Measurements from ENCODE around the gene GCNT2.
"Not testable (repeated sequence)": the region's sequence is repeated elsewhere in the genome, so short reads cannot be mapped to it uniquely, and the experiment has no call there.

Gene GCNT2

GRCh38 chr6:10580570-10580969 lies 59.4 kb downstream of the GCNT2 start:
- TF ChIP-seq CTCF (IDR thresholded peaks at IDR 0.05; ENCODE audit: borderline replicate concordance, control extremely low read depth, extremely low read depth, insufficient read depth, missing control alignments): no peak
- DNase-seq (ENCODE audit: low spot score): no peak
- in situ Hi-C loops (cut with MboI; ENCODE audit: low sequenced_read_pairs, unreplicated experiment): no loop called here

GRCh38 chr6:10581402-10581801 lies 60.3 kb downstream of the GCNT2 start:
- DNase-seq (ENCODE audit: low spot score); in situ Hi-C loops (cut with MboI; ENCODE audit: low sequenced_read_pairs, unreplicated experiment): not testable (repeated sequence)

DNA sequence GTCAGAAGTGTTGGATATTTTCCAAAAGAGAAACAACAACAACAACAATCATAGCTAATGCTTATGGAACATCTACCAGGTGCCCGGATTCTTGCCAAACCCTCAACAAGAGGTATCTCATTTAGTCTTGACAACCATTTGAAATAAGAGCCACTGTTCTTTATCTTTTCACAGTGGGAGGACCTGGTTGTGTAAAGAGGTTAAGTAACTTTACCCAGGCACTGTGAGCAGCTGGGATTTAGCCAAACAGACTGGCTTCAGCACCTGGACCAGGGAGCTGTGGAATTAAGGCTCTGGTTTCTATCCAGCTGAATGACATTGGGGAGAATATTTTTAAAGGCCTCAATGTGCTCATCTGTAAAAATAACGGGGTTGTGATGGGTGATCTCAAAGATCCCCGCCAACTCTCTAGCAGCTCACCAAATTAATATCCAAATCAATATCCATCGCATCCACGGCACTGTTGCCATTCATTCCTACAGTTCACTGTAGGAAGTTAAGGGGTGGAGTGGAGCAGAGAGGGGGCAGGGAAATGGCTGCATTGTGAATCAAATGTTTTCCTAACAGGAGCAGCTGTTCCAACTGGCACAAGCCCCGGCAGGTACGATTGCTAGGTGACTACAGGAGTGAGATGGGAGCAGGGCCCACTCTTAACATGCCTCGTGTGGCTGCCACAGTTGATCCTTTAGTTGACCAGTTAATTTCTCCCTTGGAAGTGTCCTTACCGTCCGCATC lies 61.8 kb downstream of the GCNT2 start:
- no peak for DNase-seq (ENCODE audit: low spot score)
- in situ Hi-C loops (cut with MboI; ENCODE audit: low sequenced_read_pairs, unreplicated experiment): no loop called here
- TF ChIP-seq CTCF (IDR thresholded peaks at IDR 0.05; ENCODE audit: borderline replicate concordance, control extremely low read depth, extremely low read depth, insufficient read depth, missing control alignments): no peak

DNA sequence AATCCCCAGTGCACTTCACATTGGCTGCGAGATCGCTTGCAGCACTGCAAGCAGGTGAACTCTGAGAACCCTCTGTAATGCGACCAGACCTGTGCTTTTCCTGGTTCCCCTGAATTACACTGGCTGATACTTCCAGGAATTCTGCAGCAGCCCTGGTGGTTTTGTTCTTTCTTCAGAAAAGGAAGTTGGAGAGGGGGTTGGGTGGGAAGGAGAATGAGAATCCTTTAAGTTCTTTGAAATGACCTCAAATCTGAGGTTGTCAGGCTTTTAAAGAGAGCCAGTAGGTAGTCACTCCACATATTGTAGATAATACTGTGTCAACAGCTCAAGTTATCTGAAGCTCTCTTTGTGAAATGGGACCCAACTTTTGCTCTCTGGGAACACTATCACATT lies 62.4 kb downstream of the GCNT2 start:
- TF ChIP-seq CTCF (IDR thresholded peaks at IDR 0.05; ENCODE audit: borderline replicate concordance, control extremely low read depth, extremely low read depth, insufficient read depth, missing control alignments): no peak
- no peak for DNase-seq (ENCODE audit: low spot score)
- in situ Hi-C loops (cut with MboI; ENCODE audit: low sequenced_read_pairs, unreplicated experiment): no loop called here

DNA sequence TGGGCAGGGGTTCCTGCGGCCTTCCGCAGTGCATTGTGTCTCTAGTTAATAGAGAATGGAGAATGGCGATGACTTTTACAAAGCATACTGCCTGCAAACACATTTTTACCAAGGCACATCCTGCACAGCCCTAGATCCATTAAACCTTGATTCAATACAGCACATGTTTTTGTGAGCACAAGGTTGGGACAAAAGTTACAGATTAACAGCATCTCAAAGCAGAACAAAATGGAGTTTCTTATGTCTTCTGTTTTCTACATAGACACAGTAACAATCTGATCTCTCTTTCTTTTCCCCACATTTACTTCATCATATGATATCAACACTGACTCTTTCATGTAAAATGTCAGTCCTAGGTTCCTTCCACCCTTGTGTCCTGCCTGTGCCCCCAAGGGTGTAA lies 63.5 kb downstream of the GCNT2 start:
- no peak for DNase-seq (ENCODE audit: low spot score)
- in situ Hi-C loops (cut with MboI; ENCODE audit: low sequenced_read_pairs, unreplicated experiment): no loop called here
- TF ChIP-seq CTCF (IDR thresholded peaks at IDR 0.05; ENCODE audit: borderline replicate concordance, control extremely low read depth, extremely low read depth, insufficient read depth, missing control alignments): no peak

- in situ Hi-C loops (cut with MboI; ENCODE audit: low sequenced_read_pairs, unreplicated experiment): no loop called here
- no peak for DNase-seq (ENCODE audit: low spot score)
- TF ChIP-seq CTCF (IDR thresholded peaks at IDR 0.05; ENCODE audit: borderline replicate concordance, control extremely low read depth, extremely low read depth, insufficient read depth, missing control alignments): no peak
Observed at GRCh38 chr6:10585209-10585845, 64.2 kb downstream of the GCNT2 start.

- TF ChIP-seq CTCF (IDR thresholded peaks at IDR 0.05; ENCODE audit: borderline replicate concordance, control extremely low read depth, extremely low read depth, insufficient read depth, missing control alignments): no peak
- DNase-seq (ENCODE audit: low spot score): no peak
- in situ Hi-C loops (cut with MboI; ENCODE audit: low sequenced_read_pairs, unreplicated experiment): no loop called here
Observed at GRCh38 chr6:10586302-10586701, 65.2 kb downstream of the GCNT2 start.
